ENCODE measurements around the gene EPHB1.
"Not testable (repeated sequence)": the region's sequence is repeated elsewhere in the genome, so short reads cannot be mapped to it uniquely, and the experiment has no call there.

The EPHB1 gene

GRCh38 chr3:135224815-135225362 lies 429.8 kb downstream of the EPHB1 start:
- Mint-ChIP-seq H3K27me3 (ENCODE audit: low read depth) (no peaks in the 10 kb centered on the region), H3K4me3 (no peak overlapping the region), H3K27ac (no peak overlapping the region), H3K4me1 (ENCODE audit: low read depth) (no peaks in the 10 kb centered on the region), H3K36me3 (ENCODE audit: low read depth) (no peaks in the 10 kb centered on the region), H3K9me3 (no peaks in the 10 kb centered on the region)
- no peak for DNase-seq (ENCODE audit: low spot score)

GRCh38 chr3:135226057-135226456 lies 431.0 kb downstream of the EPHB1 start:
- Mint-ChIP-seq H3K4me1 (ENCODE audit: low read depth) (no peaks in the 10 kb centered on the region), H3K4me3 (no peak overlapping the region), H3K27me3 (ENCODE audit: low read depth) (no peaks in the 10 kb centered on the region), H3K27ac (no peak overlapping the region), H3K36me3 (ENCODE audit: low read depth) (no peaks in the 10 kb centered on the region), H3K9me3 (no peaks in the 10 kb centered on the region)
- no peak for DNase-seq (ENCODE audit: low spot score)

GRCh38 chr3:135228201-135228600 lies 433.1 kb downstream of the EPHB1 start:
- Mint-ChIP-seq H3K27ac (no peak overlapping the region), H3K36me3 (ENCODE audit: low read depth) (no peaks in the 10 kb centered on the region), H3K27me3 (ENCODE audit: low read depth) (no peaks in the 10 kb centered on the region), H3K4me3 (no peak overlapping the region), H3K9me3 (no peaks in the 10 kb centered on the region), H3K4me1 (ENCODE audit: low read depth) (no peaks in the 10 kb centered on the region)
- DNase-seq (ENCODE audit: low spot score), result no peak

GRCh38 chr3:135229018-135229495 lies 434.0 kb downstream of the EPHB1 start:
- Mint-ChIP-seq H3K9me3 (no peaks in the 10 kb centered on the region), H3K27ac (no peak overlapping the region), H3K4me3 (no peak overlapping the region), H3K36me3 (ENCODE audit: low read depth) (no peaks in the 10 kb centered on the region), H3K4me1 (ENCODE audit: low read depth) (no peaks in the 10 kb centered on the region), H3K27me3 (ENCODE audit: low read depth) (no peaks in the 10 kb centered on the region)
- no peak for DNase-seq (ENCODE audit: low spot score)

GRCh38 chr3:135231737-135232136 lies 436.7 kb downstream of the EPHB1 start:
- H3K27me3 Mint-ChIP-seq (ENCODE audit: low read depth), result no peaks in the 10 kb centered on the region
- no peaks in the 10 kb centered on the region for H3K9me3 Mint-ChIP-seq
- H3K4me1 Mint-ChIP-seq (ENCODE audit: low read depth), result no peaks in the 10 kb centered on the region
- H3K27ac Mint-ChIP-seq, result no peak overlapping the region
- H3K4me3 Mint-ChIP-seq, result no peak overlapping the region
- DNase-seq (ENCODE audit: low spot score), result no peak
- H3K36me3 Mint-ChIP-seq (ENCODE audit: low read depth), result no peaks in the 10 kb centered on the region

- H3K4me3 Mint-ChIP-seq, result no peak overlapping the region
- no peak overlapping the region for H3K27ac Mint-ChIP-seq
- no peaks in the 10 kb centered on the region for H3K9me3 Mint-ChIP-seq
- no peaks in the 10 kb centered on the region for H3K4me1 Mint-ChIP-seq (ENCODE audit: low read depth)
- H3K27me3 Mint-ChIP-seq (ENCODE audit: low read depth), result no peaks in the 10 kb centered on the region
- no peaks in the 10 kb centered on the region for H3K36me3 Mint-ChIP-seq (ENCODE audit: low read depth)
- no peak for DNase-seq (ENCODE audit: low spot score)
Observed at GRCh38 chr3:135232226-135232625, 437.2 kb downstream of the EPHB1 start.

GRCh38 chr3:135233476-135233875 lies 438.4 kb downstream of the EPHB1 start:
- not testable (repeated sequence) for H3K36me3 Mint-ChIP-seq (ENCODE audit: low read depth)

GRCh38 chr3:135235541-135235940 lies 440.5 kb downstream of the EPHB1 start:
- Mint-ChIP-seq H3K27ac (no peak overlapping the region), H3K4me3 (no peak overlapping the region), H3K27me3 (ENCODE audit: low read depth) (no peaks in the 10 kb centered on the region)

More at GRCh38 chr3:135233476-135233875, 438.4 kb downstream of the EPHB1 start:
- H3K9me3 Mint-ChIP-seq; H3K27ac Mint-ChIP-seq; H3K4me1 Mint-ChIP-seq (ENCODE audit: low read depth); H3K4me3 Mint-ChIP-seq; DNase-seq (ENCODE audit: low spot score); H3K27me3 Mint-ChIP-seq (ENCODE audit: low read depth): not testable (repeated sequence)

GRCh38 chr3:135237371-135238143 lies 442.5 kb downstream of the EPHB1 start:
- no peaks in the 10 kb centered on the region for H3K9me3 Mint-ChIP-seq
- H3K27me3 Mint-ChIP-seq (ENCODE audit: low read depth), result no peaks in the 10 kb centered on the region
- no peak overlapping the region for H3K4me3 Mint-ChIP-seq
- H3K36me3 Mint-ChIP-seq (ENCODE audit: low read depth), result no peaks in the 10 kb centered on the region
- DNase-seq (ENCODE audit: low spot score), result no peak
- no peak overlapping the region for H3K27ac Mint-ChIP-seq
- H3K4me1 Mint-ChIP-seq (ENCODE audit: low read depth), result no peaks in the 10 kb centered on the region

More at GRCh38 chr3:135235541-135235940, 440.5 kb downstream of the EPHB1 start:
- DNase-seq (ENCODE audit: low spot score), result no peak
- Mint-ChIP-seq H3K36me3 (ENCODE audit: low read depth) (no peaks in the 10 kb centered on the region), H3K4me1 (ENCODE audit: low read depth) (no peaks in the 10 kb centered on the region), H3K9me3 (no peaks in the 10 kb centered on the region)

- Mint-ChIP-seq H3K27ac (no peak overlapping the region), H3K4me3 (no peak overlapping the region), H3K9me3 (no peaks in the 10 kb centered on the region), H3K36me3 (ENCODE audit: low read depth) (no peaks in the 10 kb centered on the region), H3K27me3 (ENCODE audit: low read depth) (no peaks in the 10 kb centered on the region), H3K4me1 (ENCODE audit: low read depth) (no peaks in the 10 kb centered on the region)
- DNase-seq (ENCODE audit: low spot score), result no peak
Observed at GRCh38 chr3:135238236-135238830, 443.3 kb downstream of the EPHB1 start.

GRCh38 chr3:135238871-135239614 lies 444.0 kb downstream of the EPHB1 start:
- Mint-ChIP-seq H3K9me3 (no peaks in the 10 kb centered on the region), H3K27ac (no peak overlapping the region), H3K4me1 (ENCODE audit: low read depth) (no peaks in the 10 kb centered on the region), H3K36me3 (ENCODE audit: low read depth) (no peaks in the 10 kb centered on the region), H3K27me3 (ENCODE audit: low read depth) (no peaks in the 10 kb centered on the region), H3K4me3 (no peak overlapping the region)
- DNase-seq (ENCODE audit: low spot score), result no peak

- Mint-ChIP-seq H3K27me3 (ENCODE audit: low read depth) (no peaks in the 10 kb centered on the region), H3K4me1 (ENCODE audit: low read depth) (no peaks in the 10 kb centered on the region), H3K4me3 (no peak overlapping the region), H3K36me3 (ENCODE audit: low read depth) (no peaks in the 10 kb centered on the region), H3K9me3 (no peaks in the 10 kb centered on the region), H3K27ac (no peak overlapping the region)
- DNase-seq (ENCODE audit: low spot score), result no peak
Observed at GRCh38 chr3:135239615-135239884, 444.5 kb downstream of the EPHB1 start.

GRCh38 chr3:135240426-135240825 lies 445.4 kb downstream of the EPHB1 start:
- no peaks in the 10 kb centered on the region for H3K27me3 Mint-ChIP-seq (ENCODE audit: low read depth)
- no peak for DNase-seq (ENCODE audit: low spot score)
- H3K9me3 Mint-ChIP-seq, result no peaks in the 10 kb centered on the region
- H3K4me1 Mint-ChIP-seq (ENCODE audit: low read depth), result no peaks in the 10 kb centered on the region
- H3K27ac Mint-ChIP-seq, result no peak overlapping the region
- H3K36me3 Mint-ChIP-seq (ENCODE audit: low read depth), result no peaks in the 10 kb centered on the region
- H3K4me3 Mint-ChIP-seq, result no peak overlapping the region

GRCh38 chr3:135242285-135242684 lies 447.2 kb downstream of the EPHB1 start:
- Mint-ChIP-seq H3K9me3 (no peaks in the 10 kb centered on the region), H3K4me3 (no peak overlapping the region), H3K4me1 (ENCODE audit: low read depth) (no peaks in the 10 kb centered on the region), H3K27me3 (ENCODE audit: low read depth) (no peaks in the 10 kb centered on the region), H3K27ac (no peak overlapping the region), H3K36me3 (ENCODE audit: low read depth) (no peaks in the 10 kb centered on the region)
- DNase-seq (ENCODE audit: low spot score), result no peak

Data from T-helper 2 cell treated with Interferon-gamma antibody and Interleukin-4, amounts not matched to agents 5 μg/mL and 100 μg/mL, for 36 hours (primary cell).